HL-60/S4 (cell line): Measurements from ENCODE around the gene FFAR4.
"Not testable (repeated sequence)": the region's sequence is repeated elsewhere in the genome, so short reads cannot be mapped to it uniquely, and the experiment has no call there.

Experiments
- in situ Hi-C: fragments of 300-500 bp; cut with MboI; formaldehyde crosslinking; loops from 2 replicates; pipeline ENCODE4 v1.14.3; 2022; ENCODE audit warnings: low sequenced_read_pairs

FFAR4 gene

GRCh38 chr10:93566435-93567276, at the start of gene FFAR4:
FFAR4 (plus strand) TSS chr10:93566665; CDS start chr10:93566721, 56 bp downstream.
- in situ Hi-C loops: no loop called here

DNA sequence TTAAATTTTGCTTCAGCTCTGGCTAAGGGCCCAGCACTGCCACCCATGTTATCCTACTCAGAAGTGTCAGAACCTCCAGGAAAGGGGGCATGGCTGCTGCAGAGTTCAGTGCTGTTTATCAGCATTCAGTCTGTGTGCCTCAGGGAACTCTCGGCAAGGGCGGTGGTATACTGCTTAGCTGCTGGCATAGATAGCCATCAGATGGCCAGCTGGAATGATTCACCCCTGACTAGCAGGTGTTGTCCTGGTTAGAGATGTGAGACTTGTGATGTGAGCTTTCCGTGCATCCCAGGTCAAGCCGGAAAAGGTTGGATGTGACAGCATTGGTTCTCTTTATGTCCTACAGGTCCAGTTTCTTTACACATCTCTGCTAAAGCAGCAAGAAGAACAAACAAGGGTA, 47.9 kb upstream of the FFAR4 start:
- in situ Hi-C loops: no loop called here

- in situ Hi-C loops: no loop called here
These were observed 31.2 kb upstream of the FFAR4 start for GRCh38 chr10:93535293-93535692.

- in situ Hi-C loops: not testable (repeated sequence)
These were observed 25.6 kb upstream of the FFAR4 start for GRCh38 chr10:93540871-93541270.

- in situ Hi-C loops: no loop called here
These were observed 24.8 kb upstream of the FFAR4 start for GRCh38 chr10:93541402-93542357.

GRCh38 chr10:93542358-93542791, 24.1 kb upstream of the FFAR4 start:
- in situ Hi-C loops: no loop called here

- in situ Hi-C loops: not testable (repeated sequence)
These were observed 19.5 kb upstream of the FFAR4 start for GRCh38 chr10:93546995-93547394.

GRCh38 chr10:93547522-93547921, 18.9 kb upstream of the FFAR4 start:
- in situ Hi-C loops: no loop called here

GRCh38 chr10:93548376-93549071, 17.9 kb upstream of the FFAR4 start:
- in situ Hi-C loops: no loop called here

DNA sequence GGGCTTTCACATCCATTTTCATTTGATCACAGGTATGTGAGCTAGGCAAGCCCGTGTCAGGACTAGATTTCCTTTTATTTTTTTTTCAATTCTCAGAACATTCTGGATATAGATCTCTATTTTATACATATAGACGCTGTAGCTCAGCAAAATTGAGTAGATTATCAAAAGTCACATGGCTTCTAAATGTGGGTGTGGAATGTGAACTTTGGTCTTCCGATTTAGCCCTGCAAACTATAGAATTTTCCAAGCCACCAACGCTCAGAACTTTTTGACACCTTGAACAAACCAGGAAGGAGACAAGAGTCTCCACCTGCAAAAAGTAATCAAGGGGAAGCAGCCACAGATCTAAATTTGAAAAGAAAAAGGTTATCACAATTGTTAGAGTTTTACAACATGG, 15.9 kb upstream of the FFAR4 start:
- in situ Hi-C loops: loop anchor here (10.0 kb wide), 1 partner anchor 114 kb away; no protein-coding TSS in a partner anchor

DNA sequence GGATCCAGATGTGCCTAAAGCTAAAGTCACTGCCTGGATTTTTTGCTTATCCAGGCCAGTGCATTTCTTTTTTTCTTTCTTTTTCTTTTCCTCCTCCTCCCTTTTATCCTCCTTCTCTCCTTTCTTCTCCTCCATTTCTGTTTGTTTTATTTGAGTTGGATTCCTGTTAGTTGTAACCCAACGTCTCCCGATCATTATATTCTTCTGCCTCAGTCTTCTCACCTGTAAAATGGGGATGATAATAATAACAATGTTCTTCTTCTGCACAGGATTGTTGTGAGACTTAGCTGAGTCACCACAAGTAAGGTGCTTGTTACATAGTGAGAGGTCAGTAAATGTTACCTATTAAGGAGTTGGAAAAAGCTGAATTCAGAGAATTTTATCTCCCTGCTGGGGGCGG, 13.7 kb upstream of the FFAR4 start:
- in situ Hi-C loops: loop anchor here (10.0 kb wide), 1 partner anchor 112 kb away; no protein-coding TSS in a partner anchor

DNA sequence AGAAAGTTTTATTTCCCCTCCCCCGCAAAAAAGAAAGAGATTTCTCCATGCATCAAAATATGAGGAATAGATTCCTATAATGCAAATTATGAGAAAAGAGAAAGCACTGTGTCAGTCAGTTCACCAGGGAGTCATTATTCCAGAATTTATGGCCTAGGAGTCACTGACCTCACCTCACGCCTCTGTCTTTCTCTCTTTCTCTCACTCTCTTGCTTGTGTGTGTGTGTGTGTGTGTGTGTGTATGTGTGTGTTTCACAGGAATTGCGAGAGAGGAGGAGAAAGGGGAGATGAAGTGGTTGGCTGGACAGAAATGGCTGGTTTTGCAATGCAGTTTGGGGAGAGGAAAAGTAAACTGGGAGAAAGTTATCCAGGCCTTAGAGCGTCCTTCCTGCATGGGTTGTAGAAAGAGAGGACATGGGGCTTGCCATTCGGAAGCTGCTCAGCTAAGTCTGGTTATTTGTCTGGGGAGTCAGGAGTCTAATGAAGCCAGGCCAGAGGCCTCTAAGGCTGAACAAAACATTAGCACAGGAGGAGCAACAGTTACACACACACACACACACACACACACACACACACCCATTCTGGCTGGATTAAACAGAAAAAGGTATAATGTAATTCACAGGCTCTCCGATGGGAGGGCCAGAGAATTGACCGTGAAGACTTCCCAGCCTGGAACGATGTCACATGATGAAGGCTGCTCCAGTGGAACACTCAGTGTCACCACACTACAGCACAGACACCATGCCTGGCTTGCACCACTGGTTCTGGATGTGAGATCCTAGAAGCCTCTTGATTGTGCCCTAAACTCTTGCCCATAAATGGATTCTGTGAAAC, 12.8 kb upstream of the FFAR4 start:
- in situ Hi-C loops: loop anchor here (10.0 kb wide), 1 partner anchor 111 kb away; no protein-coding TSS in a partner anchor

DNA sequence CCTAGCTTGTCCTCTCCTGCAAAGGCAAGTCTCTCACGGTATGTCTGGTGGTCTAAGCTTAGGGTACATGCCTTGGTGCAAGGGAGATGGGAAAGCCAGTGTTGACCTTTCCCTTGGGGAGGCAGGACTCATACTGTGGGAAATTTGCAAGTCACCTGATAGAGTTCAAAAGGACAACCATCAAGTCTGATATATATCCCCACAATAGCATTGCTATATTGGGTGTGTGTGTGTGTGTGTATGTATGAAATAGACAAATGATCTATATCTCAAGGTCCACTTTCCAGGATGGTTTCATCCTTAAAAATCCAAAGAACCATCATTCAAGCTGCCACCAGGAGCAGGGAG, 12.2 kb upstream of the FFAR4 start:
- in situ Hi-C loops: loop anchor here (10.0 kb wide), 1 partner anchor 111 kb away; no protein-coding TSS in a partner anchor

DNA sequence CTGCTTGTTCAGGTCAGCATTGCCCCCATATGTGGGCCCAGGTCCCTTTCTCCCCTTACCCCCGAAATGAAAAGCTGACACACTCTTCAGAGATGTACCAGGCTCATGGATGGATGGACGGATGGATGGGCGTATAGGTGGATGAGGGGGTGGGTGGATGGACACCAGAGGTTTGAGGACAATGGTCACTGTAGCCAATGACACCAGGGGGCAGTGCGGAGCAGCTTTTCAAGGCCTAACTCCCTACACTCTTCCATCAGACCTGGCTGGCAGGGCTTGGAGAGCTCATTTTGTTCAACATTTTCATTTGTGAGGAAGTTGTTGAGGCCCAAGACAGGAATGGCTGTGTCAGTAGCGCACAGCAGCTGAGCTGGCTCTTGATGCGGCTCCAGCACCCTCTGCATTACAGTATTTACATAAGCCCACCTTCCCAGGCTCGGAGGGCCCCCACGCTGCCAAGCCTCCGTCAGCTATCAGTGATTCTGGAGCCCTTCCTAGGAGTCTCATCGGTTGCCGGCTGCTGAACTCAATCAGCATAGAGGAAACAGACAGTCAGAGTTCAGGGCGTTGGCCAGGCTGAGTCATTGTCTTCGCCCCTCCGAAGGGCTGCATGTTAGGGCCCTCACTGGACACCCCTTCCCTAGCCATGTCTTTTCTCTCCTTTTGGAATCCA, 11.6 kb upstream of the FFAR4 start:
- in situ Hi-C loops: loop anchor here (10.0 kb wide), 1 partner anchor 110 kb away; no protein-coding TSS in a partner anchor

- in situ Hi-C loops: loop anchor here (10.0 kb wide), 1 partner anchor 105 kb away; no protein-coding TSS in a partner anchor
These were observed 7.0 kb upstream of the FFAR4 start for GRCh38 chr10:93559490-93559889.

- in situ Hi-C loops: no loop called here
These were observed 5.9 kb upstream of the FFAR4 start for GRCh38 chr10:93560541-93560940.

DNA sequence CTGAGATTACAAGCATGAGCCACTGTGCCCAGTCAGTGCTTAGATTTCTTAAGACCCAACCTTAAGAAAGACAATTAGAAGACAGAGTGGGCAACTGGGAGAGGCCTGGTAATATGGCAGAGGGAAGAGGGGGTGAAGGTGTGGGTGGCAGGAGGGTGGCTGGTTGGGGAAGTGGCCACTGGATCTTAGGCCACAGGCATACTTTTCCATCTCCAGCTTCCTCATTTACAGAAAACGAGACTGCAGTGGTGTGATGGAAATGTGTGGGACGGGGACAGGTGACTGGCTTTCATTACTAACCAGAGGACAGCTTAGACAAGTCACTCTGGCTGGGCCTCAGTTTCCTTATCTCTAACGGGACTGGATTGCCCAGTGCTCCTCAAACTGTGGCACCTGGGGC, 1.0 kb upstream of the FFAR4 start:
- in situ Hi-C loops: no loop called here

DNA sequence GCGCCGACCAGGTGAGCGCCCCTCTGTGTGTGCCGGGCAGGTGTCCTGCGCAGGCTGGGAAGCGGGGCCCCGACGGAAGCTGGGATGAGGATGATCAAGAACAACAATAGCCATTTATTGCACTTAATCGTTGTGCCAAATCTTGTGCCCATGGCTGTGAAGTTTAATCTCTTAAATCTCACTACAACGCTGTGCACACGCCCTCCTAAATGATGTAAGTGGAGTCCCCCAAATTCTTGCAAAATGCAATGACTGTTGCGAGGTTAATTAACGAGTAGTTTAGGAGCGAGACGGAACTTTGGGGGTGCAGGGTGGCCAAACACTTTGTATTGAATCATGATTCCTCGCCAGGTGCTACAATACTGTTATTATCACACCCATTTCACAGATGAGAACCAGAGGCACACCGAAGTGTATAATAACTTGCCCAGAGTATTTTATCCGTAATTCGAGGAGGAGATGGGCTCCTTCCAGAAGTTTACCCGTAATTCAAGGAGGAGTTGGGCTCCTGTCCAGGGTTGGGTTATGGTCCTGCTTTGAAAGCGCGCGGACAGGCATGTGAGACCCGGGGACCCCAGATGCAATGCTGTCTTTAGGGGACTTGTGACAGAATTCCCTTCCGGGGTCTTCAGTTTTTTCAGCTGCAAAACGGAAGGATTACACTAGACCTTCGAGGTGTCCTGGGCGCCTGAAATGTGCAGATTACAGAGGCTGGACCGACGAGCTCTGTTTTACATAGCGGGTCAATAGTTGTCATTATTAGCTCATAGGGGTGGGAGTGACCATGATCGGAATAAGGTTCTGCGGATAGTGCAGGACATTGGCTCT, 1.0 kb downstream of the FFAR4 start:
- in situ Hi-C loops: no loop called here

DNA sequence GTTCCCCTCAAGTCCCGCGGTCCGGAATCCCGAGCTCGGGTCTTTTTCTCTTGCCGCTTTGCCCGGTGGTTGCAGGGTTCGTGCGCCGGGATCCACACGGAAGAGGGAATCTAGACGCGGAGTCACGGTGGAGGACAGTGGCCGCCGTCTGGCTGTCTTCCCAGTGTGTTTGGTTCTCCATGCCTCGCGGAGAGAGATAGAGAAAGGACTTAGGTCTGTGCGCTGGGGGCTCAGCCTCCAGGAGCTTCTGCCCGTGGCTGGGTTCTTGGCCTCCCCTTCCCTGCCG, 1.6 kb downstream of the FFAR4 start:
- in situ Hi-C loops: no loop called here
